Testis (tissue), 3 donors: Measurements from ENCODE around the gene PPP6R3. TPM values are rescaled to one million over a fixed set of nuclear protein-coding genes. Genes with fewer than 3 reads are reported as not detected.
"Not testable (repeated sequence)": the region's sequence is repeated elsewhere in the genome, so short reads cannot be mapped to it uniquely, and the experiment has no call there.

Experiments
- DNase-seq: peaks from one replicate; pipeline ENCODE4 v3.0.0-alpha.2; 2019
- H3K27ac ChIP-seq, 2 donors: fragments of 200-600 bp; sonication (generic); one replicate each; pipeline ENCODE4 v1.5.1; 2019
- H3K27me3 ChIP-seq: fragments of 200-600 bp; sonication (generic); one replicate; pipeline ENCODE4 v1.5.1; 2019
- H3K36me3 ChIP-seq: fragments of 200-600 bp; sonication (generic); one replicate; pipeline ENCODE4 v1.5.1; 2017; ENCODE audit warnings: low read depth; ENCODE audit errors: missing control alignments
- H3K4me1 ChIP-seq: fragments of 200-600 bp; sonication (generic); one replicate; pipeline ENCODE4 v1.5.1; 2019
- H3K4me3 ChIP-seq, 2 donors: fragments of 200-600 bp; sonication (generic); one replicate each; pipeline ENCODE4 v1.5.1; 2017 to 2019
- H3K9me3 ChIP-seq: fragments of 200-600 bp; sonication (generic); one replicate; pipeline ENCODE4 v1.5.1; 2017
- POLR2A ChIP-seq: fragments of 450-650 bp; IDR thresholded peaks from one replicate; pipeline ENCODE4 v1.6.1; 2017; ENCODE audit warnings: antibody characterized with exemption, mild to moderate bottlenecking, moderate library complexity
- WGBS, 2 donors: methylation state at CpG; one replicate each; pipeline ENCODE4 v1.1.5; 2018; 5-methylcytosine and 5-hydroxymethylcytosine counted together
- intact Hi-C: fragments of 100-400 bp; cut with DNase I; formaldehyde crosslinking; loops from one replicate; pipeline ENCODE4 v1.15.1; 2023; ENCODE audit warnings: low total_unique reads
- polyA plus RNA-seq: library from polyadenylated mRNA; stranded (reverse); fragments of 350-450 nt; fragmentation: Illumina TruSeq; extraction: RNeasy Lipid Tissue Mini Kit (QIAGEN cat#74804); gene quantifications from one replicate; pipeline ENCODE4 v1.2.3, GENCODE V29; 2014; ENCODE audit warnings: low read depth, low replicate concordance; ENCODE audit not compliant: insufficient read depth
- total RNA-seq, 2 donors: library from RNA; depleted of rRNA; stranded (reverse); fragments of >200 nt; gene quantifications; one replicate each; pipeline ENCODE4 v1.2.3, GENCODE V29; 2016
- TF ChIP-seq, protein P1 (sequence below), 3 experiments: fragments of 450-650 bp in 2 of 3; fragments of 200-600 bp in 1 of 3; sonication (generic) in 1 of 3; IDR thresholded peaks; one replicate each; pipeline ENCODE4 v1.5.1; 2016 to 2019; ENCODE audit warnings: antibody characterized with exemption in 3 of 3, mild to moderate bottlenecking in 2 of 3, moderate library complexity in 1 of 3

The PPP6R3 gene
- total and polyA plus RNA-seq, 3 donors from 2014 or later: 88.5 to 190 (median 188) TPM

DNA sequence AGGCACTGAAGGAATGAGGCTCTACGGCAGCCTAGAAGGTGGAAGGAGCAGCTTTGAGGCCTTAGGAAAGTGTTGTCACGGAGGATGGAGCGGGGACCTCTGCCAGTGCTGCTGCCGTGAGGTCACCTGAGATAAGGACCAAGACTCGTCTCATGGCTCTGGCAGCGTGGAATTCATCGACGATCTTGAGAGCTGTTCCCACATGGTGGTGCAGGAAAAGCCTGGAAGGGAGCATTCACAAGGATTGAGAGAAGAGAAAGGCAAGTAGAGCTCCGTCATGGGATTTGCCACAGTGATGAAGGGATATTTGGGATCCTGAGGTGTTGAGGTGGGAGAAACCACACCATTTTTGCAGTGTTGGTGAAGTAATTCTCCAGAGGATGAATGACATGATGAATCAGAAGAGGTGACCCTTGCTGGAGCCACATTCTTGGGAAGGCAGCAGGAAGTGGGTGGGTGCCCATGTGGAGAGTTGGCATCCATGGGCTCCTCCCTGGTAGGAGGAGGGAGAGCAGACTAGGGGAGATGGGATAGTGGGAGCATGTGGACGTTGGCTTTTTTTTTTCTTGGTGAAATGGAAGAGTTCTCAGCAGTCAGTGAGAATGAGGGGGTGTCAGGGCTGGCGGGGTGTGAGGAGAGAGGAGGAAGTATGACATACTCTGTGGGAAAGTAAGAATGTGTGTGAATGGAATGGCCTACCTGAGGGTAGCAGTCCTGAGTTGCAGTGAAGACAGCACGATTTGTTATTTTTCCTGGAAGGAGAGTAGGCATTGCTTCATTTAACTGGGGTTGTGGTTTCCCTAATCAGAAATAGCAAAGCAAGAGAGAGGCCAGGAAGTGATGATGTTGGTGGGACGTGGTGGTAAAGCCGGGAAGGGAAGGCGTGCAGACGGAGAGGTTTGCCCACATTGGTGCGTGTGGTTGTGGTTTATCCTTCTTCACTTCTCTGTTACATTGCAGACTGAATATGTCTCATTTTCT is 11.1 kb downstream of the PPP6R3 start:
- no peaks in the 10 kb centered on the region for H3K27me3 ChIP-seq
- WGBS, 2 donors: 79 to 82% methylated on average over 17 of the region's 17 CpGs

GRCh38 chr11:68472778-68473177 is 12.2 kb downstream of the PPP6R3 start:
- no peaks in the 10 kb centered on the region for H3K27me3 ChIP-seq
- peaks cover 24% of the 10 kb centered on the region for H3K4me1 ChIP-seq
- H3K36me3 ChIP-seq: no peaks in the 10 kb centered on the region
- whole genome bisulfite sequencing, 2 donors: 95 to 98% methylated on average over 2 of the region's 2 CpGs
- no peak overlapping the region for H3K27ac ChIP-seq
- no peak overlapping the region for H3K4me3 ChIP-seq
- no peak for DNase-seq
- intact Hi-C loops: no loop called here
- TF ChIP-seq POLR2A: no peak
- TF ChIP-seq, protein P1, sequence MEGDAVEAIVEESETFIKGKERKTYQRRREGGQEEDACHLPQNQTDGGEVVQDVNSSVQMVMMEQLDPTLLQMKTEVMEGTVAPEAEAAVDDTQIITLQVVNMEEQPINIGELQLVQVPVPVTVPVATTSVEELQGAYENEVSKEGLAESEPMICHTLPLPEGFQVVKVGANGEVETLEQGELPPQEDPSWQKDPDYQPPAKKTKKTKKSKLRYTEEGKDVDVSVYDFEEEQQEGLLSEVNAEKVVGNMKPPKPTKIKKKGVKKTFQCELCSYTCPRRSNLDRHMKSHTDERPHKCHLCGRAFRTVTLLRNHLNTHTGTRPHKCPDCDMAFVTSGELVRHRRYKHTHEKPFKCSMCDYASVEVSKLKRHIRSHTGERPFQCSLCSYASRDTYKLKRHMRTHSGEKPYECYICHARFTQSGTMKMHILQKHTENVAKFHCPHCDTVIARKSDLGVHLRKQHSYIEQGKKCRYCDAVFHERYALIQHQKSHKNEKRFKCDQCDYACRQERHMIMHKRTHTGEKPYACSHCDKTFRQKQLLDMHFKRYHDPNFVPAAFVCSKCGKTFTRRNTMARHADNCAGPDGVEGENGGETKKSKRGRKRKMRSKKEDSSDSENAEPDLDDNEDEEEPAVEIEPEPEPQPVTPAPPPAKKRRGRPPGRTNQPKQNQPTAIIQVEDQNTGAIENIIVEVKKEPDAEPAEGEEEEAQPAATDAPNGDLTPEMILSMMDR (IDR thresholded peaks at IDR 0.05): no peak
- H3K9me3 ChIP-seq: no peaks in the 10 kb centered on the region

More for the DNA sequence above, 11.1 kb downstream of the PPP6R3 start:
- no peak overlapping the region for H3K27ac ChIP-seq
- peaks cover 24% of the 10 kb centered on the region for H3K4me1 ChIP-seq
- no peak overlapping the region for H3K4me3 ChIP-seq
- no peak for TF ChIP-seq POLR2A
- TF ChIP-seq, protein P1 (IDR thresholded peaks at IDR 0.05): no peak
- intact Hi-C loops: no loop called here
- no peaks in the 10 kb centered on the region for H3K36me3 ChIP-seq
- no peaks in the 10 kb centered on the region for H3K9me3 ChIP-seq
- DNase-seq: no peak

GRCh38 chr11:68473693-68474092 is 13.1 kb downstream of the PPP6R3 start:
- H3K36me3 ChIP-seq: no peaks in the 10 kb centered on the region
- DNase-seq: no peak
- TF ChIP-seq, protein P1 (IDR thresholded peaks at IDR 0.05): no peak
- no peak for TF ChIP-seq POLR2A
- 80 to 88% methylated on average over 1 of the region's 1 CpG for WGBS, 2 donors
- H3K4me3 ChIP-seq: no peak overlapping the region
- no peak overlapping the region for H3K27ac ChIP-seq
- H3K4me1 ChIP-seq: peaks cover 24% of the 10 kb centered on the region
- intact Hi-C loops: no loop called here
- H3K27me3 ChIP-seq: no peaks in the 10 kb centered on the region
- no peaks in the 10 kb centered on the region for H3K9me3 ChIP-seq

DNA sequence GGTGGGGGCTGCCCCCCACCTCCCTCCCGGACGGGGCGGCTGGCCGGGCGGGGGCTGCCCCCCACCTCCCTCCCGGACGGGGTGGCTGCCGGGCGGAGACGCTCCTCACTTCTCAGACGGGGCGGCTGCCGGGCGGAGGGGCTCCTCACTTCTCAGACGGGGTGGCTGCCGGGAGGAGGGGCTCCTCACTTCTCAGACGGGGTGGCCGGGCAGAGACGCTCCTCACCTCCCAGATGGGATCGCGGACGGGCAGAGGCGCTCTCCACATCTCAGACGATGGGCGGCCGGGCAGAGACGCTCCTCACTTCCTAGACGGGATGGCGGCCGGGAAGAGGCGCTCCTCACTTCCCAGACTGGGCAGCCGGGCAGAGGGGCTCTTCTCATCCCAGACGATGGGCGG is 15.1 kb downstream of the PPP6R3 start:
- 90% methylated on average over 18 of the region's 34 CpGs; no CpG with 5 or more reads in 1 of the 2 donors for WGBS, 2 donors
- H3K27me3 ChIP-seq, DNase-seq, H3K9me3 ChIP-seq, H3K27ac ChIP-seq, intact Hi-C loops, H3K4me3 ChIP-seq, H3K36me3 ChIP-seq: not testable (repeated sequence)
- H3K4me1 ChIP-seq: peaks cover 16% of the 10 kb centered on the region

DNA sequence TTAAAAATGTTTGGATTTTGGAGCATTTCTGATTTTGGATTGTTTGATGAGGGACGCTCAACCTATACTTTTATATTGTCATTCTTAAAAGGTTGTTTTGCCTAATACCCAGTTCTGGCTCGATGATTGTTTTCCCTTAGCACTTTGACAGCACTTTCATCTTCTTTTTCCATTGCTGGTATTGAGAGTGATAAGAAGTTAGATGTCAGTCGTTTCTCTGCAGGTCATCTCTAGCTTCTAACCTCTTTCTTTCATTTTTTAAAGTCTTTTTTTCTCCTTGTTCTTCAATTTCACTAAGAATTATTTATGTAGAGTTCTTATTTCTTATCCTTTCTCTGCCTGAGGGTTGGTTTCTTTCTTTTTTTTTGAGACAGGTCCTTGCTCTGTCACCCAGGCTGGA is 18.8 kb downstream of the PPP6R3 start:
- Histone ChIP-seq H3K27ac (no peak overlapping the region), H3K36me3 (no peaks in the 10 kb centered on the region), H3K27me3 (no peaks in the 10 kb centered on the region), H3K4me3 (no peak overlapping the region), H3K4me1 (peaks cover 20% of the 10 kb centered on the region), H3K9me3 (no peaks in the 10 kb centered on the region)
- intact Hi-C loops: no loop called here
- DNase-seq: no peak
- TF ChIP-seq, protein P1 (IDR thresholded peaks at IDR 0.05): no peak
- TF ChIP-seq POLR2A: no peak
- WGBS, 2 donors: 77 to 81% methylated on average over 3 of the region's 3 CpGs
